KG1 (cell line): Measurements from ENCODE around the gene HLA-DPB1.

Experiments used
- DNase-seq: peaks from one replicate; lab custom pipeline; 2025; lab: John Stamatoyannopoulos, UW

The HLA-DPB1 gene

DNA sequence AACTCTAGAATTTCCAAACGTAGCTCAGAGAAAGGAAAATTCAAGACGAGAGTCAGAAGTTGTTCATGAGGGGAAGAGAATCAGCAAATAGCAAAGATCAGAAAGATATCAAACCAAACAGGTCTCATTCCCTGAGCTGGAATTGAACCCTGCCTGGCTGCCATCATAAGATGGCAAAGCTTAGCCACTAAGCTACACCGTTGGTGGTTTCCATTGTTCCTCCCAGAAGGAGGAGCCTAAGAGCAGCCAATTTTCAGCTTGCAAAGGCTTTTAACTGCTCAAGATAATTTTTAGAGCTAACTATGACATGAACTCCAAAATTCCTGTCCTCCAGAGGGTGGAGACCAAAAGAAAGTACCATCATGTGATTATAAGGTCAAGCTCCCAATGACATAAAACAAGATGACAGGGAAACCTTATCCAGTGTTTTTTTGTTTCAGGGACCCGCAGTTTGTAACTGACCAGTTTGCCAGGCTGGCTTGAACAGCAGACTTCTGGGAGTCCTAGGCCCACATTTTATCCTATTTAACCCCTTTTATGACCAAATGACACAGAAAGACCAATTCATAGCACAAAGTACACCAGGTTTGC lies 60.6 kb downstream of the HLA-DPB1 start:
- DNase-seq, result no peak
